HG03280 (cell line): ENCODE data around the gene ZW10.
"Not testable (repeated sequence)": the region's sequence is repeated elsewhere in the genome, so short reads cannot be mapped to it uniquely, and the experiment has no call there.

Experiments
- ATAC-seq: cut with Tn5 transposase; IDR thresholded peaks from one replicate; pipeline ENCODE4 v1.9.1; 2021; ENCODE audit warnings: mild to moderate bottlenecking, moderate library complexity; ENCODE audit not compliant: unreplicated experiment

Gene ZW10

DNA sequence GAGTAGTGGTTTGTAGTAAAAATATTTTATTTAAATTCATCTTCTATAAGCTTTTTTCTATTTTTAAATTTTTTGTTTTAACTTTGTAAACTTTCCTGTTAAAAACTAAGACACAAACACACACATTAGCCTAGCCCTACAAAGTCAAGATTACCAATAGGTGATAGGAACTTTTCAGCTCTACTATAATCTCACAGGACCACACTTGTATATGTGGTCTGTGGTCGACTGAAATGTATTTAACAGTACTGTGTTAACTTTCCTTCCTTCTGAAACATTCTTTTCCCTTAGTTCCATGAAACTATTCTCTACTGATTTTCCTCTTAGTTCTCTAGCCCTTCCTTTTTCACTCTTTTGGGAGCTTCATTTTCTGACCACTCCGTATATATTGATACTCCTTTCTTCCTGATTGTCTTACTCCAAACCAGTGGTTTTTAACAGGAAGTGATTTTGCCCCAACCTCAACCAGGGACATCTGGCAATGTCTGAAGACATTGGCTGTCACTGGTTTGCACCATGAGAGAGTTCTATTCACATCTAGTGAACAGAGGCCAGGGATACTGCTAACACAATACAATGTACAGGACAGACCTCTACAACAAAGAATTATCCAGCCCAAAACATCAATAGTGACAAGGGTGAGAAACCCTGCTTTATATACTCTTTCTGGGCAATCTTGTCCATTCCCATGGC is 8.8 kb downstream of the ZW10 start:
- ATAC-seq, result no peak

DNA sequence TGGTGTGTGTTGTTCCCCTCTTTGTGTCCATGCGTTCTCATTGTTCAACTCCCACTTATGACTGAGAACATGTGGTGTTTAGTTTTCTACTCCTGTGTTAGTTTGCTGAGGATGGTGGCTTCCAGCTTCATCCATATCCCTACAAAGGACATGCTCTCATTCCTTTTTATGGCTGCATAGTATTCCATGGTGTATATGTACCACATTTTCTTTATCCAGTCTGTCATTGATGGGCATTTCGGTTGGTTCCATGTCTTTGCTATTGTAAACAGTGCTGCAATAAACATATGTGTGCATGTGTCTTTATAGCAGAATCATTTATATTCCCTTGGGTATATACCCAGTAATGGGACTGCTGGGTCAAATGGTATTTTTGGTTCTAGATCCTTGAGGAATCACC is 10.5 kb downstream of the ZW10 start:
- not testable (repeated sequence) for ATAC-seq

DNA sequence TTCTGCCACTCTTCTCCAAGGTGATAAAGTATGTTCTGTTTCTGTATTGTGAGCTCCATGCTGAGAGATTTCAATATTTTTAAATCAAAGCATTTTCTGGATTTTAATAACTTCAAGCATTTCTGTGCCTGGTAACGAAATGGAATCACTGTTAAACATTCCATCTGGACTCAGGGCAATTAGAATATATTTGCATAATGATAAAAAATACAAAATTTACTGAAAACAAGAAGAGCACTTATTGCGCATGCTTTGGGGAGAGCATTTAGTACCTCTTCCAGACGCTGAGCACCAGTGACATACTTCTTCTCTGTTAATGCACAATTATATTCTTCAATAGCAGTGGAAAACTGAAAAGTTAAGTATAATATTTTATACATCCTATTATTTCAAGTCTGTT is 13.3 kb downstream of the ZW10 start:
- ATAC-seq, result no peak

DNA sequence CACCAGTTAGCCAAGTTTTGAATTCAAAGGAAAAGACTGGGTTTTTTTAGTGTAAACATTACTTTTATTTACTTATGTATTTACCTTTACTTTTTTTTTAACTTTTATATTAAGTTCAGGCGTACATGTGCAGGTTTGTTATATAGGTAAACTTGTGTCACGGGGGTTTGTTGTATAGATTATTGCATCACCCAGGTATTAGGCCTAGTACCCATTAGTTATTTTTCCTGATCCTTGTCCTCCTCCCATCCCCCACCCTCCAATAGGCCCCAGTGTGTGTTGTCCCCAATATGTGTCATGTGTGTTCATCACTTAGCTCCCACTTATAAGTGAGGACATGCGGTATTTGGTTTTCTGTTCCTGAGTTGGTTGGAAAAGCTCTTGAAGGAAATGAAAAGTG is 20.6 kb downstream of the ZW10 start:
- ATAC-seq, result no peak

DNA sequence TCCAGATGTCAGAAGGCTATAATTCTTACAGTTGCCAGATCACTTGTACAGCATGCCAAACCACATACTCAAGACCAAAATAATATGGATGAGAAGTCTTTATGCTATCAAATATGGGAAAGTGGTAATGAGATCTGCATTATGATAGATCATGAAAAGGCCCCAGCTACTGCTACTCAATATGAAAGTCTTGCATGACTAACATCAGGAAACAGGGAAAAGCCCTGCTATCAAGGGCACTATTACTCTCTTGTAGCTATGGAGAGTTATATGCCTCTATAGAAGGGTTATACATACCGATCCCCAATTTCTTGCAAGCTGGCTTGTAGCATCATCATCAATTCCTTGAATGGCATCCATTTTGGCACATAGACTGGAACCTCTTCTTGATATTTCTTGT is 37.2 kb downstream of the ZW10 start:
- ATAC-seq, result no peak

DNA sequence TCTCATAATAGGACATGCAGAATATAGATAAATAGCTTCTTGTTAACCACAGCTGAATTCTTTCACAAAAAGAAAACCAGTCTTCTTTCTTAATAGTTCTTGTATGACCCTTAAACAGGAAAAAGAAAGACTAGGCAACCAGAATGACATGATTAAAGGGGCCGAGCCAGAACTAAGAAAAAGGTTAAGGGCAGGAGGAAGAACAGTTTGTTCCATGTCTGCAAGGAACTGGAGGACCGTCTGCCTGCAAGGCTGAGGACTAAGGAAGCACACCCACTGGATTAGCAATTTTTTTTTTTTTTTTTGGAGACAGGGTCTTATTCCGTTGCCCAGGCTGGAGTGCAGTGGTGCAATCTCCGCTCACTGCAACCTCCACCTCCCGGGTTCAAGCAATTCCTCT is 41.4 kb downstream of the ZW10 start:
- ATAC-seq, result no peak

DNA sequence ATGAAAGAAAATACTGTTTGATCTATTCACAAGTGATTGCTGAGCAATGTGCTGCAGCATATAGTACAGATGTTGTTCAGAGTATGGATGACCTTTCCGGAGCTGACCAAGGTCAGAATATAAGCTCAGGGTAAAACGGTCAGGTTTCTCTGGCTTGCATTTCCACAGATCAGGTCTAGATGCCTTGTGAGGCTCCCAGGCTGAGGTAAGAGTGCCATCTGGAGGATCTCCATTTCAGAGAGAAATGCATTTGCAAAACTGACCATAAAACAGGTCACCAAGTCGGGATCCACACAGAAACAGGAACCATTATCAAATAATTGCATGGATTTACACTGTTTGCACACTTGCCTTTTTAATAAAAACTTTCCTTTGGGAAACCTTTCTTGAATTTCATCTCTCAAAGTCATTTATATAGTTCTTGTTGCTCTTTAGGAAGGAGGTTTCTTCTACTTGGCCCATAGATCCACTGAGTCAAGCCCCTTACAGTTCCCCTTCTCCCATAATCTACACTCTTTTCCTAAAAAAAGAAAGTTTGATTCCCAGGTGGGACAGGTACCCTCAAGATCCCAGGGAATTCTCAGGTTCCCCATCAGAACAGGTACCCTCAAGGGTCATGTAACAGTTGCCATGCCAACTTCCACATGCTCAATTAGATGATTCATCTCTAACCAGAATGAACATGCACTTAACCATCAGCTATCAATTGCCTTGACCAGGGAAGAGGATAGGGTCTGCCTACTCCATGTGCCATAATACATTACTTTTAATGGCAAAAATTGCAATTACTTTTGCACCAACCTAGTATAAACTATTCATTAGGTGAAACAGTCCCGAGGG is 42.4 kb downstream of the ZW10 start:
- no peak for ATAC-seq

DNA sequence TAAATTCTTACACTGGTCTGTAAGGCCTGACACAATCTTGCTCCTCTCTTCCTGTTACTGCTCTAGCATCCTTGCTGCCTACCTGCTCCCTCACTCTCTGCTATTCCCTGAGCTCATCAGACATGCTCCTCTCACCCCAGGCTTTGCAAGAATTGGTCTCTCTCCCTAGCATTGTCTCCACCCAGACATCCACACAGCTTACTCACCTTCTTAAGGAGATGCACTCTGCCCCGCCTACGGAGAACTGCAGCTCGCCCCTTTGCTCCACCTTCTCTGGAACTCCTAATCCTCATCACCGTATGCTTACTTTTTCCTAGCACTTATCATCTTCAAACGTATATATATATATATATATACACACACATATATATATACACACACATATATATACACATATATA is 44.0 kb downstream of the ZW10 start:
- no peak for ATAC-seq

DNA sequence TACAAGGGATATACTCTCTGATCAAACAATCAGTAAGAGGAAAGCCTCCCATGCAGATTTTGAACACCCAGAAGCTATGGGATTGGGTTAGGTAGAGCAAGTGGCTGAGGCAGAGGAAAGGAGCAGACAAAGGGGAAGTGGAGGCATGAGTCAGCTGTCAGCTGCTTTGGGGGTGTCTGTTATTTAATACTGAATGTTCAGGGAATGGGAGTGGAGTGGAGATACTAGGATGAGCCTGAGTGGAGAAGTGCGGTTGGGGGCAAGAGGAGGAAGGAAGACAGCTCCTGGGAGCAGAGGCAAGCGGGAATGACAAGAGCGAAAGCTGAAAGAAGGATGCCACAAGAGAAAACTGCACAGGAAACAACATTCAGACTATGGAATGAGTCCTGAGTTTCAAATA is 44.7 kb downstream of the ZW10 start:
- ATAC-seq, result no peak

DNA sequence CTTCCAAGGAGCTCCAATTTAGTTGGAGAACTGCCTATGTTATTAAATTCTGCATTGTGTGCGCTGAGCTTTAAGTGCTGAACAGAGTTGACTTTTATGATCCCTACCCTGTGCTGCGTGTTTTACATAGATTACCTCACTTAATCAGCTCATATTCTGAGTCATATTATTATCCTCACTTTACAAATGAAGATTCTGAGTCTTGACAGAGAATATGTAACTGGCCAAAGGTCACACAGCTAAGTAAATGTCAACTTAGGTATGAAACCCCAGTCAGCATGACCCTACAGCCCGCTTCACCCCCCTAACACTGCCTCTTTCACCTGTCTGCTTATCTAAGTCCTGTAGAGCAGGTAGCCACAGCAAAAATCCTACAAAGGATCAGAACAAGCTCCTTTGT is 47.6 kb downstream of the ZW10 start:
- ATAC-seq, result no peak

DNA sequence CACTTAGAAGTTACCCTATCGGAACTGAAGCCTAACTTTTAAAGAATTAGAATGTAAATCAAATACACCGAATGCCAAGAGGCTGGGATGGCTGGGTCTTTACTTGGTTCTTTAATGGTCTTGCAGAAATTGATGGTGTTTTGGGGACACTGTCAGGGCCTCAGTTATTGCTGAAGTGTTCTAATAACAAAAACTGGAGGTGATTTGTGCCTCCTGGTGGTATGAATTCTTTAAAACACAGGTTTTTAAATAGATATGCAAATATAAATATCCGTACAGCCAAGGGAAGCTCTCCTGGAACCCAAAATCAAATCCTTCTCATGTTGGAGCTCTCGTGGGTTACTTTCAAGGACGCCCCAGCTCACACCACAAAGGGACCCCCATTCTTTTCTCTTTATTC is 48.1 kb downstream of the ZW10 start:
- no peak for ATAC-seq

DNA sequence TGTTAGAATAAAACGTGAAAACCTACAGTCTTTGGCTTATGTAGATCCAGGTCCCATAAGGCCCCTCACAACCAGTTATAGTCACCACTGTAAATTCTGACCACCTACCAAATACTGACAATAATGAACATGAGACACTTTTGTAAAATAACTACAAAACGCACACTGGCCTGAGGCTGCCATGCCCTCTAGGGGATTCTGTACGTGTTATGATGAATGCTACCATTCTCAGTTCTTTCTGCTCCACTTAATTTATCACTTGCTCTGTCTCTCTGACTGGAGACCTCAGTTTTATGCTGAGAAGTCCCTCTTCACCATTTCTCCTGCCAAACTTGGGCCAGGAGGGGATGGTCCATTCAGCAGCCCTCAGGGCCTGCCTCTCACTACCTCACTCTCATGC is 48.7 kb downstream of the ZW10 start:
- ATAC-seq, result no peak

DNA sequence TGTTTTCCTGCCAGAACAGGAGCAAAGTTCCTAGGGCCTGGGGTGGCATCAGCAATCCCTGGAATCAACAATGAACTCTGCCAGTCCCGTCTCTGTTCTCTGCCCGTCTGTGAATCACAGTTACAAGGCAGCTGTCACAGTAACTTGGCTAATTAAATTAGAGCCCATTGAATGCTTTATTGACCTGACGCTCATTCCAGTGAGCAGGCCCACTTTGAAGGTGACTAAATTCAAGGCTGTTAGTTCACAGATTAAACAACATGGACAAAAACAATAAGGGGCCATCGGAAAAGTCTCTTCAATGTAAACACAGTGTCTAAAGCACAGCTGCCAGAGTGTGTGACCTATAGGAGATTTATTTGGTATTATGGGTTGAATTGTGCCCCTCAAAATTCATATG is 49.7 kb downstream of the ZW10 start:
- no peak for ATAC-seq

DNA sequence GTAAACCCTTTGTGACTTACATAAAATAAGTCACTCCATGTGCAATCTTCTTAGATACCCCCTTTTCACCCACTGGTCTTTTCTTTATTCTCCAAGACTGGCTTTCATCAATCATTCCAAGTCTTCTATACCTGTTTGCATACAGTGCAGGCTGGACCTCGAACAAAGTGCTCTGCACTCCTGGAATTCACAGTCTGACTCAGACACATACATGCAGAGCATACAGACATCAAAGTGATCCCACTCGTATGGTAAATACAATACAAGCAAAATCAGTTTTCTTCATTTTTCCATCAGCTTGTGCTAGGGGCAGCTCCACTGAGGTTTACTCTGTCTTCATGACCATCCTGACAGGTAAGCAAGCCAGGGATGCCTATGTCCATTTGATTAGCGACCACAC is 50.6 kb downstream of the ZW10 start:
- ATAC-seq, result no peak

DNA sequence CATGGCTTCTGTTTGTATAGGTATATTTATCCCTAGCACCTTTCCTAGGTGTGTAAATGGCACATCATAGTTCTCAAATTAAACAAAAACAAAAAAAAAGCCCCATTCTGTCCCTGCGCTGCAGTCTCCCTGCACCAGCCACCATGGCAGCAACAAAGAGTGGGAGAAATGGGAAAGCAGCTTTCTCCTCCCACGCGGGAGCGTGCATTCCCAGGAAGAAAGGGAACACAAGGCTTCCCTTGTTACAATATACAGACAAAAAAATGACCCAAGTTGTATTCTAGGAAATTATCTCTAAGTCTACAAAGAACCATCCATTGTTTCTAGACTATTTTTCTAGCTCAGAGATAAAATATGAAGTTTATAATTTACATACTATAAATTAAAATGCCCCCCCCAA is 51.3 kb downstream of the ZW10 start:
- no peak for ATAC-seq

DNA sequence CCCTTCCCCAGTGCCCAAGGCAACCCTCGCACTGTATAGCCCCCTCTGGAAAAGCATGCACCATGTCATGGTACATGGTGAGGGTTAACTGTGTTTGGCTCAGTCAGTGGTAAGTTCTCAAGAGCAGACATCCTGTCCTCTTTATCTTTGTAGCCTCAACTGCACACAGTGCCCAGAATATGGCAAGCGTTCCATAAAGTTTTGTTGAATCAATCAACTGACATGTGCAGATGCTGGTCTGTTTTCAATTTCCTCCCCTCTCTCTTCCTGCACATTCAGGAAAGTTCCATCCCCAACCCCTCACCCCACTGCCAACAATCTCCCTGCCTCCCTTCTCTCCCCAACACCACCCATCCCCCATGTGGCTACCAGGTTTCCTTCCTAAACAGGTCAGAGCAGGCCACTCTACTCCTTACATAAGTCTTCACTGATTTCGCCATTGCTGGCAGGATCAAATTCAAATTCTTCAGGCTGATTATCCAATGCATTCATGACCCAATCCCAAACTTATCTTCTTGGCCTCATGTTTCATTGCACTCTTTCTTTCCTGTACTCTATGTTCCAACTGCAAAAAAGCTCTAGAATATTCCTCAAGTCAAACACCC is 51.9 kb downstream of the ZW10 start:
- ATAC-seq, result no peak

DNA sequence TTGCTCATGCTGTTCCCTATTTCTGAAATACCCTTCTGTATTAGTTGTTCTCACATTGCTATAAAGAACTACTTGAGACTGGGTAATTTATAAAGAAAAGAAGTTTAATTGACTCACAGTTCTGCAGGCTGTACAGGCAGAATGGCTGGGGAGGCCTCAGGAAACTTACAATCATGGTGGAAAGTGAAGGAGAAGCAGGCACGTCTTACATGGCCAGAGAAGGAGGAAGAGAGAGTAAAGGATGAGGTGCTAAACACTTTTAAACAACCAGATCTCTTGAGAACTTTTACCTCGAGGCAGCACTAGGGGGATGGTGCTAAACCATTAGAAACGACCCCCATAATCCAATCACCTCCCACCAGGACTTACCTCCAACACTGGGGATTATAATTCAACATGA is 53.0 kb downstream of the ZW10 start:
- ATAC-seq, result not testable (repeated sequence)

DNA sequence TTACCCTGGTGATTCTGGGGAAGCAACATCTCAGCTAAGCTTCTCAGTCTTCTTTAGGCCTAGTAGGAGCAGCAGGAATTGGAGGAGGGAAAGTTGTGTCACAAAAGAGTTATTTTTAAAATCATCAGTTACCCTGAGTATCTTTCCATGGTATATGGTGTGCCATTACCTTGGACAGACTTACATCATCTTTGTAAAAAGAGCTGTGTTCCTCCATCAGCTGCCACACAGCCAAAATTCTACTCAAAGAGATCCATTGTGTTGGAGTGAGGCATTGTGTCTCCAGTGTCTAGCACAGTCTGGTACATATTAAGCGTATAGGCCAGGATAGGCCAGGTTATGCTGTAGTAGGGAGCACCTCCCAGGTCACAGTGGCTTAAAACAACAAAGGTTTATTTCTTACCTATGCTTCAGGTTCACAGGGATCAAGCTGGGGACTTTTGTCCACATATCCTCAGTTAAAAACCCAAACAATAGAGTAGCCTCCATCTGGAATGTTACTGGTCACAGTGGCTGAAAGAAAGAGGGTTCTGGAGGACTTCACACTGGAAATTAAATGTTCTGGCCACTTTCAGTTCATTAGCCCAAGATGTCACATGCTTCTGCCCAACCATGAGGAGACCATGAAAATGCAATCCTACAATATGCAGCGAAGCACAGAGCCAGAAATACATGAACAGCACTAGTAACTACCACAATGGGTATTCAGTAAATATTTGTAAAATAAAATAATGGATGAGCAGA is 57.4 kb downstream of the ZW10 start:
- ATAC-seq, result no peak

DNA sequence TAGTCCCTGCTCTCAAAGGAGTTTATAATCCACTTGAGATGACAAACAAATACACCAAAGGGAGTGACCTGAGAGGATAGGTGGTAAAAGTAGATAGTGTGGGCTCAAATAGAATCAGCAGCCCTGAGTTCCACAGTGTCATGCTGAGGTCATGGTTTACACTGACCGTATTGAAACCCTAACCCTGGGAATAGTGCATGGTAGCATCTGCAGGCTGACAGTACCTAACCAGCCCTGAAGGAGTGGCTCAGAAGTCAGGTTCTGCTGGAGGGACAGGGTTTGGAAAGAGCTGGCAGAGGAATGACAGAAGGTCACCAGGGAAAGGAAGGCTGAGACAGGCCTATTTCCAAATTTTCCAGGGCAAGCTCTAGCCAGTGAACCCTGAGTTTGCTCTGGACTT is 58.2 kb downstream of the ZW10 start:
- ATAC-seq, result no peak

DNA sequence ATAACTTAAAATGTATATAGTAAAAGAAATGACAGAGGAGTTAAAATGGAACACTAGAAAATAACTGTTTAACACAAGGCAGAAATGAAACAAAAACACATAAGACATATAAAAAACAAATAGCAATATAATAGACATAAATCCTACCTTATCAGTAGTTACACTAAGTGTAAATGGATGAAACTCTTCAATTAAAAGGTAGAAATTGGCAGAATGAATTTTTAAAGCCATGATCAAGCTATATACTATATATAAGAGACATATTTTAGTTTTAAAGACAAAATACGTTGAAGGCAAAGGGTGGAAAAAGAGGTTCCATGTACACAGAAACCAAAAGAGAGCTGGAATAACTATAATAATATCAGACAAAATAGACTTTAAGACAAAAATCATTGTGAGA is 62.5 kb downstream of the ZW10 start:
- no peak for ATAC-seq

DNA sequence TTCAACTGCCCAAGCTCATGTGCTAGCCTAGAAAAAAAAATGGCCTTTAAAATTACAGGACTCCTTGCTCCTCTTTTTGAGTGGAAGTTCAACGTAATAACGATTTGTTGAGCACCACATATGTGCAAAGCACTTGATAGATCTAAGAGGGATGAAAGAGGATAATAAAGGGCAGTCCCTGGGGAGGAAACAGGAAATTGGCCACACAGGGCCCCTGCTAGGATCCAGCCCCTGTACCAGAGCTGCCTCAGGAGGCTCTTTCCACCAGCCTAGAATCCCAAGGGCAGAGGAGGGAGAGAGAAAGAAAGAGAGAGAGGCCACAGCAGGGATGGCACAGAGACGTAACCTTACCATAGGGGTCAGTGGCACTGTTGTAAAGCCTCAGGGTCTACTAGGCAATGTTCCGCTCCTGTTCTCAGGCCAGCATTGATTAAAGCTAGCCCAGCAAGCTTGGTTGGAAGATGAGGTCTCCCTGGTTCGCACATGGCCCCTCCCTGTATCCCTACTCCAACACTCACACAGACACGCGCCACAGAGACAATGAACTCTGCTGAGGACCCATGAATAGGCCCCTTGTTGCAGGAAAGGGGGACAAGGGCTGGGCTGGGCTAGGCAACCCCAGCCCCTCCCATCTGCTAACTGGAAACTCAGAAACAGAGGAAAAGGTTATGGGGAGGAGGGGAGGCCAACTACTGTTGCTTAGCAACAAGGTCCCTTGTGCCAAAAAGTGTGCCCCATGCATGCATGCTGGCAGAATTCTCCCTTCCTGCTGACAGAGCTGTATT is 67.4 kb downstream of the ZW10 start, which contains the start of gene TMPRSS5:
TMPRSS5 (minus strand) TSS at position 438 of the 785 bp plus-strand sequence; CDS start at position 354, 84 bp downstream.
- no peak for ATAC-seq
